Measurements from ENCODE around the gene MAP9.
"Not testable (repeated sequence)": the region's sequence is repeated elsewhere in the genome, so short reads cannot be mapped to it uniquely, and the experiment has no call there.

MAP9 gene

DNA sequence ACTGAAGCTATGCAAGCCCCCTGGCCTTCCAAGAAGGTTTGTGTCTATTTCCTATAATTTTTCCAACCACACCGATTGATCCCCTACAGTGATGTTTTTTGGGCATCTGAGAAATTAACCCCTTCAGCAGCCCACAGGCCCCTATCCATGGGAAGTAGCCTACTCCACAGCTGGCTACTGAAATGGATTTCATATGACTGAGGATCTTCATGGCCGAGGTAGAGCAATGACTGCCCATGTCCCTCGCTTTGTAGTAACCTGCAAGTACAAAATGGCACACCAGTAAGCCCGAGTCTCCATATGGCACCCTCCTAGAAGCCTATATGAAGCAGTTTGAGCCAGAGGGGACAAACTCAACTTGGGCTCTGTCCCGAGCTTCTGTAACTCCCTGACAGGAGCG lies 36.8 kb downstream of the MAP9 start:
- DNase-seq = no peak

DNA sequence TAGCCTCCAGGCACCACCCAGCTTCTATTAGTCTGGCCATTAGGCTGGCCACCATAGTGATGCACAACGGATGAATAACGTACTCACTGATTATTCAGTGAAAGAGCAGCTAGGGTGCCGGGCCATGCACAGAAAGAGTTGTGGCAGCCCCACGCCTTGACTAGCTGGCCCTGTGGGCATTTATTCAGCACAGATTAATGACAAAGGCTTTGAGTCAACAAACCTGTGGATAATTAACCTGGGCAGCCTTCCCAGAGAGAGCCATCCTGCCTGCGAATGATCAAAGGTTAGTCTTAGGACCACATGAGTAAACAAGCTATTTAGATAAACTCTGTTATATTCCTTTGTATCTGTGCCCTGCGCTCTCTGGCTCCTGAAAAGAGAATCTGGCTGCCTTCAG lies 37.2 kb downstream of the MAP9 start:
- no peak for DNase-seq

DNA sequence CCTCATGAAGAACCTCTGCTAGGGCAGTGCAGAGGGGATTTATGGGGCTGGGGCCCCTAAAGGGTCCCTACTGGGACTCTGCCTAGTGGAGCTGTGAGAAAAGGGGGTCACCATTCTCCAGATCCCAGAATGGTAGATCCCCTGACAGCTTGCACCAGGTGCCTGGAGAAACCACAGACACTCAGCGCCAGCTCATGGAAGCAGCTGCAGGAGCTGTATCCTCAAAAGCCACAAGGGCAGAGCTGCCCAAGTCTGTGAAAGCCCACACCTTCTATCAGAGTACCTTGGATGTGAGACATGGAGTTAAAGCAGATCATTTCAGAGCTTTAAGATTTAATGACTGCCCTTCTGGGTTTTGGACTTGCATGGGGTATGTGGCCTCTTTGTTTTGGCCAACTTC lies 38.6 kb downstream of the MAP9 start:
- DNase-seq = no peak

DNA sequence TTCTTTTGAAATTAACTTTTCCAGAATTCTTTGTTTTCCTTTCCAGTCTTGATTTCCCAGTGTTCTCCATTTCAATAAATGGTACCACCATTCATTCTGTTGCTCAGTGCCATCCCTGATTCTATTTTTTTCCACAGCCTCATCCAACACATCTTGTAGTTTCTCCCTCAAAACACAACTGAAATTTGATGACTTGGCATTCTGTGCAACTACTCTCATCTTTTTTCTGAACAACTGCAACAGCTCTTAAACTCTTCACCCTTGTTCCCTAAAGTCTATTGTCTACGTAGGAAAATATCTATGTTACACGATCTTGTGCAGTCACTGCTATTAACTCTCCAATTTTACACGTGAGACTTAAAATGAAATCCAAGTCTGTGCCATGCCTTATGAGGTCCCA lies 40.5 kb downstream of the MAP9 start:
- no peak for DNase-seq

DNA sequence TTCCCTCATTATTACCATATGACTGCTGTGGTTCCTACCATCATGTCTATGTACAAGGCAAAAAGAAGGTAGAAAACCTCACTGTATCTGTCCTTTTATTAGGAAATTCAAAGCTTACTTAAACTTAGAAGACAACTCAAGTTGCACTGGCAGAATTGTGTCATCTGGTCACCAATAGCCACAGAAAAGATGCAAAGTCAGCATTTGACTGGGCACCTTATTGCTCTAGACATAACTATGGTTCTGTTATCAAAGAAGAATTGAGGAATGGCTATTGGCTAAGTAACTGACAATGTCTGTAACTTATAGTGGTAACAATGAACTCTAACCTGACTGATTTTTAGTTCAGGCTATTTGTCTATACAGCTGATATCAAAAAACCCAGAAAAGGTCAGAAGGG lies 45.3 kb downstream of the MAP9 start:
- DNase-seq = no peak

DNA sequence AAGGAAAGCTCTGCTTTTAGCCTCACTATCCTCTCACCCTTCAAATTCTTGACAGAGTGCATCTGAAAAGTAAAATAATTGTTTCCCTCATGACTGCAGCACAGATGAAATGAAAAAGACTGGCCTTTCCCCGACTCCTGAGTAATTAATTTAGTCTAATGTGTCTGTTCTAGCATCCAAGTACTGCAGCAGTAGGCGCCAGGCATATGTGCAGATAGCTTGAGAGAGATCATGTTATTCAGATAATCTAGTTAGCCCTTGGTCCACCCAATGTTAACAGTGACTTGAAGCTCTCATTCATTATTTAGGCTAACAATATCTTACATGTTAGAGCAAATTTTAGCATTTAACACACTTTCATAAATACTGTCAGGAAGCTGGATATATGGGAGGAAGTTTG lies 54.0 kb downstream of the MAP9 start:
- DNase-seq = no peak

DNA sequence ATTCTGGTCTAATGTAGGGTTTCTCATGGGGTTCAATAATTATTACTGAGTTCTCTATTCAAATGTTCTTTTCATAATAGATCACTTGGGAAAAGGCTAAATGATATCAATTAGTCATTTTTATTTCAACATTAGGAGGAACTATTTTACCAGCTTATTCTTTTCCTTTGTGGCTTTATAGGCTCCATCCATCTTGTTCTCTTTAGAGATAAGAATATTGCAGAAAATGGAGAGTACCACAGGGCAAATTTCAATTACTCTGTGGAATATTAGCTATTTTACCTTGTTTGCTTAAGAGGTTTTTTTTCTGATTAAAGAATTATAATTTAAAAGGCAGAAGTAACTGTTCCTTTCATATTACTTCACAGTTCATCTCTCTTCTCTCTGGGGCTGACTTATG lies 55.8 kb downstream of the MAP9 start:
- no peak for DNase-seq

DNA sequence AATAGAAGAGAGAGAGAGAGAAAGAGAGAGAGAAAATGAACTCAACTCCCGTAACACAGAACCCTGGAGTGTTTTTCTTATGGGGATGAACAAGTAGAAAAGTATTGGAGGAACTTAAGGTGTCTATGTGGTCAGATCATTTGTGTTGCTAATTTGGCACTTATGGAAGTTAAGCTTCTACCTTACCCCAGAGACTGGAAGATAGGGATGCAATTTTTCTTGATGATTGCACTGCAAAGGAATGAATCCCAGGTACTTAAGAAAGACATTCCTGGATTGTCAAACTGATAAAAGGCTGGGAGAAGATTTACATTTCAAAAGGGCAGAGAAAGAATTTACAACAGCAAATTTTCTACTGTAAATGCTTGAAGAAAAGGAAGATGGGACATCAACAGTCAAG lies 57.2 kb downstream of the MAP9 start:
- DNase-seq = no peak

DNA sequence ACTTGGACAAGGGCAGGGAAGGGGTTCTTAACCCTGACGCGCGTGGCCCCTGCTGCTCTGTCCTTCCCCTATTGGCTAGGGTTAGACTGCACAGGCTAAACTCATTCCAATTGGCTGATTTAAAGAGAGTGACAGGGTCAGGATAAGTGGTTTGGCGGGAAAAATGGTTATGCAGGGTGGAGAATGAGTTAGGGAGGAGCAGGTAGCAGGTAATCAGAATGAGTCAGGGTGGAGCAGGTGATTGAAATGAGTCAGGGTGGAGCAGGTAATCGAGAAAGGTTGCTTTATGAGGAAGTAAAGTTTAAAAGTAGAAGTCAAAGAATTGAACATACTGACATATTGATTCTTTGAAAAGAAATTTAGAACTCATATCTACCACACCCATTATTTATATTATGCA lies 64.7 kb downstream of the MAP9 start:
- DNase-seq = not testable (repeated sequence)

DNA sequence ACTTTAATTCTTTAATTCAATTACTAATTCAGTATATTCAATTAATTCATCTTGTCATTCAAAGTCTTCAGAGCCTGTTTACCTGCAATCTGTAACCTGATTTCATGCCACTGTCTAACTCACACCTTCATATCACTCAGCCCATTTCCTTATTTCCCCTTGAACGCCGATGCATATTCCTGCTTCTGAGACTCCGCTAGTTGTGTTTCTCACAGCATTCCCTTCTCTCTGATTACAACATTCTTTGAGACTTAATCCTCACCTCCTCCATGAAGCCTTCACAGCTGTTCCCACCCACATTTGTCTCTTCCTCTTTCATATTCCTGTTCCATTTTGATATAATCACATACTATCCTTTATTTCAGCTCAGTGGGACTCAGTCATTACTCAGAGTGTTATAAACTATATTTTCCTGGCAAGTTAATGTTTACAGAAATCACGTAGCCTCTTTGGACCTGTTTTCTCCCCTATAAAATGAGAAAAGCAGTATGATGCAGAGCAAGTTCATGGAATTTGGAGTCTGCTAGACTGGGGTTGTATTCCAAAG lies 69.0 kb downstream of the MAP9 start:
- DNase-seq = no peak

DNA sequence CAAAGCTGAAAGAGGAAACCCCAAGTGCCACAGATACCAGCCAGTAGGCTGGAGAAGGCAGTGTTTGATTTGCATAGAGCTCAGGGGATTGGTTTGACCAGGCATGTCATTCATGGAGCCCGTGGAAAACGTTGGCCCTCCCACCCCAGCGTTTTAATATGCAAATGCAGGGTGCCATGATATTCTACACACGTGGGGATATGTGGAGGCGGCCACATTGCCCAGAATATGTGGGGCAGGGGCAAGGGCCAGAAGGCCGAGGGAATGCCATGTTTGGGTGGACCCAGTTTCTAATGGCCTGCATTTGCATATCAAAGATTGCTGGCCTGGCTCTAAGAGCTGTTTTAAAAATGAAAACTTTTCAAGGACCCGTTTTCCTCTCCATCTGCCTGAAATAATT lies 71.1 kb downstream of the MAP9 start:
- no peak for DNase-seq

DNA sequence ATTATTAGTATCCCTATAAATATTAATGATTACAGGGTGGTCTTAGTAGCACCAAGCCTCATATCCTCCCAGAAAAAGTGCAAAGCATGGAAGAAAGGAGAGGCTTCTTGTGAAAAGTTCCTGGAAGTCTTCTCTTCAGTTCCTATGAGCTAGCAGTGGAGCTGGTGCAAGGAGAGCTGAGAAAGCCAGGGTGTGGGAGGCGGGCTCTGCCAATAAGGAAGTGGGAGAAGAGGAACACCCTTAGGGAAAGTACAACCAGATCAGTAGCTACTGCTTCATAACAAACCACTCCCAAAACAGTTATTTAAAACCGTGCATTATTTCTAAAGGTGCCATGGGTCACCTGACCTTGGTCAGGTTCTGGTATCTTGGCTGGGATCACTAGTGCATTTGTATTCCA lies 72.4 kb downstream of the MAP9 start:
- DNase-seq = no peak

DNA sequence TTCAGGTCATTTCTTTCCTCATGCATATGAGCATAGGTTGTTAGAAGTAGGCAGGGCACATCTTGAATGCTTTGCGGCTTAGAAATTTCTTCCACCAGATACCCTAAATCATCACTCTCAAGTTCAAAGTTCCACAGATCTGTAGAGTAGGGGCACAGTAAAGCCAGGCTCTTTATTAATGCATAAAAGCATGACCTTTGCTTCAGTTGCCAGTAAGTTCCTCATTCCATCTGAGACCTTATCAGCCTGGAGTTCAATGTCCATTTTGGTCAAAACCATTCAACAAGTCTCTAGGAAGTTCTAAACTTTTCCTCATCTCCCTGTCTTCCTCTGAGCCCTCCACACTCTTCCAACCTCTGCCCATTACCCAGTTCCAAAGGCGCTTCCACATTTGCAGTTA lies 77.7 kb downstream of the MAP9 start:
- DNase-seq = no peak

Data from islet precursor cell (in vitro differentiated cells).